H1 (cell line): Measurements from ENCODE around the gene MAPK1. TPM values are rescaled to one million over a fixed set of nuclear protein-coding genes. Genes with fewer than 3 reads are reported as not detected.

Experiments used
- CTCF ChIA-PET: fragments of 300-600 bp; sonication (Branson Sonifier 250); formaldehyde crosslinking; loops from one replicate; lab custom pipeline; 2021; ENCODE audit not compliant: partially characterized antibody; lab: Charles Lee
- POLR2A ChIA-PET: fragments of 300-600 bp; sonication (Branson Sonifier 250); formaldehyde crosslinking; loops from one replicate; lab custom pipeline; 2021; ENCODE audit warnings: inconsistent platforms; ENCODE audit not compliant: partially characterized antibody; lab: Charles Lee
- DNase-seq, 2 experiments: peaks; one replicate each; pipeline versions ENCODE4 v3.0.0 to v3.0.0-alpha.2; 2010 to 2022; ENCODE audit warnings: low spot score in 2 of 2, low read depth in 1 of 2, mixed read lengths in 1 of 2
- FAIRE-seq: peaks from 2 replicates; lab custom pipeline; 2011; peaks lifted over from hg19 to GRCh38; lab: Jason Lieb, UNC
- H2AFZ ChIP-seq: 2 replicates; pipeline ENCODE4 v1.8.1; 2012; ENCODE audit warnings: low read length, inconsistent platforms
- H2AK5ac ChIP-seq: 2 replicates; pipeline ENCODE4 v1.6.1; 2013; ENCODE audit warnings: low read depth, low read length
- H2BK120ac ChIP-seq: replicated peaks from 2 replicates; pipeline ENCODE3; 2013; ENCODE audit warnings: low read depth, low read length, inconsistent platforms
- H2BK12ac ChIP-seq: 2 replicates; pipeline ENCODE4 v1.6.1; 2013; ENCODE audit warnings: low read depth, low read length
- H2BK15ac ChIP-seq: 2 replicates; pipeline ENCODE4 v1.6.1; 2013; ENCODE audit warnings: low read length
- H2BK20ac ChIP-seq: 2 replicates; pipeline ENCODE4 v1.6.1; 2013; ENCODE audit warnings: low read length
- H2BK5ac ChIP-seq: 2 replicates; pipeline ENCODE4 v1.6.1; 2013; ENCODE audit warnings: low read depth, low read length
- H3K14ac ChIP-seq: 2 replicates; pipeline ENCODE4 v1.6.1; 2013; ENCODE audit warnings: inconsistent platforms; ENCODE audit not compliant: insufficient read length
- H3K18ac ChIP-seq: 2 replicates; pipeline ENCODE4 v1.6.1; 2013; ENCODE audit warnings: low read length; ENCODE audit errors: extremely low read depth
- H3K23ac ChIP-seq: 2 replicates; pipeline ENCODE4 v1.6.1; 2013; ENCODE audit warnings: inconsistent platforms; ENCODE audit not compliant: insufficient read length
- H3K23me2 ChIP-seq: 2 replicates; pipeline ENCODE4 v1.6.1; 2013; ENCODE audit warnings: low read depth, low read length
- H3K27ac ChIP-seq: 2 replicates; pipeline ENCODE4 v1.6.1; 2011; ENCODE audit warnings: low read depth, low read length, inconsistent platforms
- H3K27me3 ChIP-seq, 4 experiments: replicated peaks in 1 of 4; 1 replicate in 1 of 4; 2 replicates in 3 of 4; pipeline versions ENCODE4 v1.6.1 to v1.8.1; 2011 to 2013; ENCODE audit warnings: low read length in 3 of 4, mild to moderate bottlenecking in 3 of 4, inconsistent platforms in 2 of 4, mixed read lengths in 2 of 4, moderate library complexity in 1 of 4; ENCODE audit not compliant: control insufficient read depth in 3 of 4, insufficient read depth in 3 of 4; ENCODE audit errors: extremely low read depth in 1 of 4
- H3K36me3 ChIP-seq, 4 experiments: 2 replicates each; pipeline versions ENCODE4 v1.6.1 to v1.8.1; 2011 to 2013; ENCODE audit warnings: mild to moderate bottlenecking in 4 of 4, low read length in 3 of 4, moderate library complexity in 2 of 4, control low read depth in 1 of 4, inconsistent platforms in 1 of 4; ENCODE audit not compliant: insufficient read depth in 4 of 4, control insufficient read depth in 2 of 4
- H3K4ac ChIP-seq: replicated peaks from 2 replicates; pipeline ENCODE3; 2013; ENCODE audit warnings: low read length, low read depth, mixed read lengths, inconsistent platforms; ENCODE audit not compliant: insufficient read length
- H3K4me1 ChIP-seq, 4 experiments: replicated peaks in 1 of 4; 1 replicate in 1 of 4; 2 replicates in 3 of 4; pipeline versions ENCODE4 v1.6.1 to v1.8.1; 2011 to 2013; ENCODE audit warnings: low read length in 3 of 4, inconsistent platforms in 2 of 4, mixed read lengths in 1 of 4; ENCODE audit not compliant: insufficient read depth in 4 of 4, control insufficient read depth in 3 of 4
- H3K4me2 ChIP-seq, 2 experiments: 2 replicates each; pipeline versions ENCODE4 v1.6.1 to v1.8.1; 2011 to 2013; ENCODE audit warnings: low read depth in 2 of 2, low read length in 2 of 2, control low read depth in 1 of 2, inconsistent platforms in 1 of 2, mild to moderate bottlenecking in 1 of 2; ENCODE audit not compliant: insufficient read depth in 1 of 2
- H3K4me3 ChIP-seq, 4 experiments: fragments of 200-600, 300-600 bp in 1 of 4; sonication (generic), shearing (Covaris generic), sonication (Bioruptor Twin) in 1 of 4; 2 replicates each; pipeline versions ENCODE4 v1.5.1 to v1.8.1; 2011 to 2016; ENCODE audit warnings: low read length in 4 of 4, low read depth in 3 of 4, control low read depth in 2 of 4, inconsistent platforms in 2 of 4, mild to moderate bottlenecking in 2 of 4, mixed read lengths in 1 of 4, moderate library complexity in 1 of 4; ENCODE audit not compliant: insufficient read depth in 2 of 4; ENCODE audit errors: extremely low read depth in 1 of 4
- H3K56ac ChIP-seq: replicated peaks from 2 replicates; pipeline ENCODE3; 2013; ENCODE audit warnings: low read depth, mild to moderate bottlenecking, mixed read lengths, low read length, inconsistent platforms; ENCODE audit not compliant: insufficient read length
- H3K79me1 ChIP-seq: 2 replicates; pipeline ENCODE4 v1.6.1; 2013; ENCODE audit warnings: low read depth, low read length, control low read depth
- H3K79me2 ChIP-seq, 2 experiments: 2 replicates each; pipeline versions ENCODE4 v1.6.1 to v1.8.1; 2012 to 2013; ENCODE audit warnings: low read length in 2 of 2, mild to moderate bottlenecking in 2 of 2, inconsistent platforms in 1 of 2; ENCODE audit not compliant: insufficient read depth in 2 of 2, control insufficient read depth in 1 of 2
- H3K9ac ChIP-seq, 4 experiments: replicated peaks in 1 of 4; 1 replicate in 1 of 4; 2 replicates in 3 of 4; pipeline versions ENCODE4 v1.6.1 to v1.8.1; 2011 to 2013; ENCODE audit warnings: low read depth in 3 of 4, low read length in 3 of 4, control low read depth in 2 of 4, mild to moderate bottlenecking in 2 of 4, moderate library complexity in 2 of 4, inconsistent platforms in 1 of 4; ENCODE audit errors: extremely low read depth in 1 of 4
- H3K9me3 ChIP-seq, 2 experiments: 2 replicates each; pipeline versions ENCODE4 v1.6.1 to v1.8.1; 2012 to 2013; ENCODE audit warnings: mild to moderate bottlenecking in 2 of 2, moderate library complexity in 2 of 2, control low read depth in 1 of 2, inconsistent platforms in 1 of 2, low read depth in 1 of 2, low read length in 1 of 2, mixed read lengths in 1 of 2; ENCODE audit not compliant: insufficient read depth in 2 of 2
- H4K20me1 ChIP-seq, 2 experiments: replicated peaks in 1 of 2; 2 replicates each; pipeline versions ENCODE3 to v1.8.1; 2011 to 2013; ENCODE audit warnings: inconsistent platforms in 2 of 2, low read length in 2 of 2, mild to moderate bottlenecking in 1 of 2; ENCODE audit not compliant: insufficient read depth in 2 of 2, control insufficient read depth in 1 of 2
- H4K5ac ChIP-seq: 2 replicates; pipeline ENCODE4 v1.6.1; 2013; ENCODE audit warnings: low read length, low read depth, mixed read lengths, inconsistent platforms; ENCODE audit not compliant: insufficient read length
- H4K8ac ChIP-seq: 2 replicates; pipeline ENCODE4 v1.8.0; 2013; ENCODE audit warnings: mild to moderate bottlenecking, moderate library complexity, low read length, inconsistent platforms; ENCODE audit not compliant: insufficient read depth; ENCODE audit errors: extremely low read depth
- H4K91ac ChIP-seq: replicated peaks from 2 replicates; pipeline ENCODE3; 2013; ENCODE audit warnings: low read length, mixed read lengths, inconsistent platforms; ENCODE audit not compliant: insufficient read length
- EP300 ChIP-seq, 2 experiments: IDR thresholded peaks; 1 replicate in 1 of 2; 2 replicates in 1 of 2; pipeline ENCODE4 v1.6.1; 2011 to 2012; ENCODE audit warnings: low read depth in 2 of 2, low read length in 2 of 2, mild to moderate bottlenecking in 2 of 2, borderline replicate concordance in 1 of 2, inconsistent platforms in 1 of 2, moderate library complexity in 1 of 2
- JUND ChIP-seq: IDR thresholded peaks from 2 replicates; pipeline ENCODE4 v1.6.1; 2011; ENCODE audit warnings: mild to moderate bottlenecking, improper control_type of control experiment, low read length
- POLR2AphosphoS5 ChIP-seq: IDR thresholded peaks from 2 replicates; pipeline ENCODE4 v1.6.1; 2011; ENCODE audit warnings: low read depth, low read length
- SIX5 ChIP-seq: IDR thresholded peaks from 2 replicates; pipeline ENCODE4 v1.6.1; 2011; ENCODE audit warnings: mild to moderate bottlenecking, low read depth, low read length
- TAF1 ChIP-seq: IDR thresholded peaks from 2 replicates; pipeline ENCODE4 v1.6.1; 2011; ENCODE audit warnings: mild to moderate bottlenecking, low read depth, low read length
- TAF7 ChIP-seq: optimal IDR thresholded peaks from 2 replicates; pipeline ENCODE3; 2011; ENCODE audit warnings: low read depth, mild to moderate bottlenecking, inconsistent platforms, low read length, moderate library complexity, borderline replicate concordance
- WGBS, 2 experiments: shearing (Covaris generic) in 1 of 2; methylation state at CpG; one replicate each; pipeline versions ENCODE4 v1.1.6 to v1.1.7; 2013 to 2015; ENCODE audit warnings: low lambda C conversion rate in 2 of 2, mixed read lengths in 2 of 2, inconsistent platforms in 1 of 2, low coverage in 1 of 2, missing lambda C conversion rate in 1 of 2; ENCODE audit not compliant: insufficient replicate concordance in 2 of 2, insufficient coverage in 1 of 2, insufficient read length in 1 of 2; ENCODE audit errors: extremely low coverage in 1 of 2, missing lambda C conversion rate in 1 of 2; 5-methylcytosine and 5-hydroxymethylcytosine counted together
- polyA plus RNA-seq, 7 experiments: library from polyadenylated mRNA; depleted of rRNA in 3 of 7; stranded (reverse) in 5 of 7; unstranded in 2 of 7; fragments of >200 nt in 5 of 7; fragments of 200-250 nt in 2 of 7; gene quantifications; 1 replicate in 5 of 7; 2 replicates in 1 of 7; 4 replicates in 1 of 7; pipeline versions ENCODE4 v1.2.1 to v1.2.3, GENCODE V29; 2011 to 2013; ENCODE audit warnings: missing spikeins in 2 of 7, mixed read lengths in 2 of 7
- total RNA-seq: library from RNA; stranded (reverse); fragmentation: NEBNext Ultra II Directional; extraction: Animal tissue kit (Norgen Biotek cat#: 25700); gene quantifications from 2 replicates; pipeline ENCODE4 v1.2.1, GENCODE V29; 2021

Gene MAPK1
- total and polyA plus RNA-seq, 2 of the 8 experiments (the other 6 are each of a cell fraction or from before 2014, with no cell fraction given), result 28.1 to 101 TPM

- H3K4me2 ChIP-seq, result no peak overlapping the region
- no peak overlapping the region for H3K27ac ChIP-seq
- no peak overlapping the region for H4K5ac ChIP-seq
- H3K4me1 ChIP-seq, result peaks cover 0 to 6% (median 0%) of the 10 kb centered on the region in 4 experiments; a peak in 1 of 7 replicates
- H3K27me3 ChIP-seq, result peaks cover 0 to 15% (median 6%) of the 10 kb centered on the region in 4 experiments; a peak in 2 of 7 replicates
- no peak overlapping the region for H2BK15ac ChIP-seq
- ChIA-PET POLR2A (interaction anchor here (0.5 to 1.0 kb wide), 3 partner anchors 9 to 11 kb away, joined by 3 read pairs; no protein-coding TSS in a partner anchor), CTCF (no interaction called here)
- H3K4ac ChIP-seq, result no peak overlapping the region
- DNase-seq, result no peak
- no peak overlapping the region for H2BK12ac ChIP-seq
- 90% methylated on average over 10 of the region's 10 CpGs; no CpG with 5 or more reads in 1 of the 2 experiments for WGBS, 2 experiments
- peaks cover 3% of the 10 kb centered on the region; the same call in 1 of the 2 replicates for H3K23me2 ChIP-seq
- no peak overlapping the region for H2AK5ac ChIP-seq
- no peaks in the 10 kb centered on the region for H3K9me3 ChIP-seq
- H3K4me3 ChIP-seq, result no peak overlapping the region
- no peak overlapping the region for H3K18ac ChIP-seq
- H2AFZ ChIP-seq, result no peak overlapping the region
- no peaks in the 10 kb centered on the region for H3K79me1 ChIP-seq
- H4K20me1 ChIP-seq, result no peaks in the 10 kb centered on the region
- H3K36me3 ChIP-seq, result no peaks in the 10 kb centered on the region
- H3K9ac ChIP-seq, result no peak overlapping the region
- H3K79me2 ChIP-seq, result no peaks in the 10 kb centered on the region
- H4K91ac ChIP-seq, result no peak overlapping the region
- no peak overlapping the region for H3K14ac ChIP-seq
- H2BK20ac ChIP-seq, result no peak overlapping the region
- no peak for FAIRE-seq
- no peak overlapping the region for H3K56ac ChIP-seq
- H2BK120ac ChIP-seq, result no peak overlapping the region
- no peak for TF ChIP-seq TAF1
- TF ChIP-seq TAF7, result no peak
- no peak for TF ChIP-seq POLR2AphosphoS5
- TF ChIP-seq SIX5, result no peak
- no peak for TF ChIP-seq JUND
- TF ChIP-seq EP300 (IDR thresholded peaks at IDR 0.05; ENCODE audit: borderline replicate concordance in 1 of 2, low read depth in 2 of 2, low read length in 2 of 2), result no peak
- H3K23ac ChIP-seq, result no peak overlapping the region
- H2BK5ac ChIP-seq, result no peak overlapping the region
- peak overlapping the region; percentile 31; the same call in 1 of the 2 replicates for H4K8ac ChIP-seq
Observed at GRCh38 chr22:21741059-21741458, 126.4 kb downstream of the MAPK1 start.
